HEK293T (cell line): Measurements from ENCODE around the gene CLDN19.

ENCODE experiments used
- CTCF ChIA-PET: fragments of 350-600 bp; formaldehyde crosslinking; extraction: SDS; loops from one replicate; lab custom pipeline; 2021; ENCODE audit warnings: antibody characterized with exemption, inconsistent platforms; lab: Yijun Ruan, JAX
- POLR2A ChIA-PET: fragments of 350-600 bp; formaldehyde crosslinking; extraction: SDS; loops from one replicate; lab custom pipeline; 2020; ENCODE audit warnings: antibody characterized with exemption, inconsistent platforms; lab: Yijun Ruan, JAX
- DNase-seq: peaks from one replicate; pipeline ENCODE4 v3.0.0; 2012; ENCODE audit warnings: mixed read lengths; ENCODE audit errors: extremely low spot score
- ARNT ChIP-seq: fragments of 450-650 bp; IDR thresholded peaks from 2 replicates; pipeline ENCODE4 v1.6.1; 2017; ENCODE audit warnings: mild to moderate bottlenecking
- BHLHE40 ChIP-seq: fragments of 450-650 bp; IDR thresholded peaks from 2 replicates; pipeline ENCODE4 v1.6.1; 2016; ENCODE audit warnings: mild to moderate bottlenecking, moderate library complexity, borderline replicate concordance
- CTBP1 ChIP-seq: fragments of 450-650 bp; IDR thresholded peaks from 2 replicates; pipeline ENCODE4 v1.6.1; 2016; ENCODE audit warnings: borderline replicate concordance
- ELF4 ChIP-seq: fragments of 450-650 bp; IDR thresholded peaks from 2 replicates; pipeline ENCODE4 v1.6.1; 2017; ENCODE audit warnings: antibody characterized with exemption
- FOXA1 ChIP-seq: fragments of 450-650 bp; IDR thresholded peaks from 2 replicates; pipeline ENCODE4 v1.6.1; 2016; ENCODE audit warnings: mild to moderate bottlenecking
- FOXK2 ChIP-seq: fragments of 450-650 bp; IDR thresholded peaks from 2 replicates; pipeline ENCODE4 v1.6.1; 2016; ENCODE audit warnings: mild to moderate bottlenecking
- FOXM1 ChIP-seq: fragments of 450-650 bp; IDR thresholded peaks from 2 replicates; pipeline ENCODE4 v1.6.1; 2017; ENCODE audit warnings: mild to moderate bottlenecking, borderline replicate concordance
- HDGF ChIP-seq: fragments of 450-650 bp; IDR thresholded peaks from 2 replicates; pipeline ENCODE4 v1.6.1; 2017; ENCODE audit warnings: antibody characterized with exemption, borderline replicate concordance
- L3MBTL2 ChIP-seq: fragments of 450-650 bp; conservative IDR thresholded peaks from 2 replicates; pipeline ENCODE4 v1.6.1; 2016; ENCODE audit warnings: mild to moderate bottlenecking
- LEF1 ChIP-seq: fragments of 450-650 bp; IDR thresholded peaks from 2 replicates; pipeline ENCODE4 v1.6.1; 2017; ENCODE audit warnings: mild to moderate bottlenecking, borderline replicate concordance
- NFRKB ChIP-seq: fragments of 450-650 bp; IDR thresholded peaks from 2 replicates; pipeline ENCODE4 v1.6.1; 2016; ENCODE audit warnings: mild to moderate bottlenecking, moderate library complexity
- SP1 ChIP-seq: fragments of 450-650 bp; IDR thresholded peaks from 2 replicates; pipeline ENCODE4 v1.6.1; 2017
- SUZ12 ChIP-seq: fragments of 450-650 bp; IDR thresholded peaks from 2 replicates; pipeline ENCODE4 v1.6.1; 2016; ENCODE audit warnings: mild to moderate bottlenecking
- TARDBP ChIP-seq: fragments of 450-650 bp; IDR thresholded peaks from 2 replicates; pipeline ENCODE4 v1.6.1; 2016
- ZNF384 ChIP-seq: fragments of 450-650 bp; IDR thresholded peaks from 2 replicates; pipeline ENCODE4 v1.6.1; 2016
- TF ChIP-seq, protein P1 (sequence below): fragments of 450-650 bp; IDR thresholded peaks from 2 replicates; pipeline ENCODE4 v1.6.1; 2016

CLDN19 gene, protein sequence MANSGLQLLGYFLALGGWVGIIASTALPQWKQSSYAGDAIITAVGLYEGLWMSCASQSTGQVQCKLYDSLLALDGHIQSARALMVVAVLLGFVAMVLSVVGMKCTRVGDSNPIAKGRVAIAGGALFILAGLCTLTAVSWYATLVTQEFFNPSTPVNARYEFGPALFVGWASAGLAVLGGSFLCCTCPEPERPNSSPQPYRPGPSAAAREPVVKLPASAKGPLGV

DNA sequence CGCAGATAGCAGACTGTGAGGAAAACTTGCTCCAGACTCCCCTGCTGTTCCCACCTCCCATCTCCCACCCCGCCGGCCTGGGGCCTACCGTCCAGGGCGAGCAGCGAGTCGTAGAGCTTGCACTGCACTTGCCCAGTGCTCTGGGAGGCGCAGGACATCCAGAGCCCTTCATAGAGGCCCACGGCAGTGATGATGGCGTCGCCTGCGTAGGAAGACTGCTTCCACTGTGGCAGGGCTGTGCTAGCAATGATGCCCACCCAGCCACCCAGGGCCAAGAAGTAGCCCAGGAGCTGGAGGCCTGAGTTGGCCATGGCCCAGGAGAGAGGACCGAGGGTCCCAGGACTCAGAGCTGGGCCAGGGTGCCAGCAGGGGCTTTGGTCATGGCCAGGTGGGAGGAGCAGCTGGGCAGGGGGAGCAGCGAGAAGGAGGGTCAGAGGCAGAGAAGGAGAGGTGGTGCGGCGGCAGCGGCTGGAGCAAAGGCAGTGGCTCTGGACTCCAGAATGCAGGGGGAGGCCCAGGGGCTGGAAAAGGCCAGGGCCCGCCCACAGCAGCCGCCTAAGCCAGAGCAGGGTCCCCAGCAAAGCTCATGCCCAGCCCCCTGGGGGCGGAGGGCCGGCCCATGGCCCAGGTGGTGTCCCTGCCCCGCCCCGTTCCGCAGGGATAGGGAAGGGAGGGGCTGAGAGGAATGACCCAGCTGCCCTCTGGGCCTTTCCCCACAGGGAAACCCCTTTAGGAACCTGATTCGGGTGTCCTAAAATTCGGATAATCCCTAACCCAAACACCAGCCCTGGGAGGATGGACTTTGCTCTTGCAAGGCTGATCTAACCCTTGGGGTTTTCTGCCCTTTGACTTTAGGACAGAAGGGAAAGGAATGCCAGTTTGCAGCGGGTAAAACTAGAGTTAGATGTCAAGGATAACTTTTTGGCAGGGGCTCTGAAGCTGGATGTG is at the start of gene CLDN19:
TSS of gene CLDN19 (minus strand) at position 484 of the 948 bp plus-strand sequence. CDS start at position 311, 173 bp downstream.
- CTCF ChIA-PET: interaction anchor here (0.9 kb wide), 1 partner anchor 18 kb away, joined by 3 read pairs; no protein-coding TSS in a partner anchor
- no peak for DNase-seq
- TF ChIP-seq FOXK2: no peak
- no peak for TF ChIP-seq TARDBP
- TF ChIP-seq LEF1: no peak
- TF ChIP-seq ARNT: no peak
- no peak for TF ChIP-seq NFRKB
- TF ChIP-seq SP1: no peak
- no peak for TF ChIP-seq BHLHE40
- TF ChIP-seq, protein P1, sequence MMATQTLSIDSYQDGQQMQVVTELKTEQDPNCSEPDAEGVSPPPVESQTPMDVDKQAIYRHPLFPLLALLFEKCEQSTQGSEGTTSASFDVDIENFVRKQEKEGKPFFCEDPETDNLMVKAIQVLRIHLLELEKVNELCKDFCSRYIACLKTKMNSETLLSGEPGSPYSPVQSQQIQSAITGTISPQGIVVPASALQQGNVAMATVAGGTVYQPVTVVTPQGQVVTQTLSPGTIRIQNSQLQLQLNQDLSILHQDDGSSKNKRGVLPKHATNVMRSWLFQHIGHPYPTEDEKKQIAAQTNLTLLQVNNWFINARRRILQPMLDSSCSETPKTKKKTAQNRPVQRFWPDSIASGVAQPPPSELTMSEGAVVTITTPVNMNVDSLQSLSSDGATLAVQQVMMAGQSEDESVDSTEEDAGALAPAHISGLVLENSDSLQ: no peak
- no peak for TF ChIP-seq FOXA1
- TF ChIP-seq FOXM1: no peak
- TF ChIP-seq CTBP1: no peak
- TF ChIP-seq ZNF384: no peak
- TF ChIP-seq HDGF: no peak
- no peak for TF ChIP-seq ELF4
- no peak for TF ChIP-seq SUZ12
- TF ChIP-seq L3MBTL2: no peak
- POLR2A ChIA-PET: interaction anchor here (1.1 to 1.7 kb wide), 2 partner anchors 27 to 58 kb away, joined by 4 to 7 read pairs; partner anchors contain the start of genes C1orf50, P3H1 and YBX1

DNA sequence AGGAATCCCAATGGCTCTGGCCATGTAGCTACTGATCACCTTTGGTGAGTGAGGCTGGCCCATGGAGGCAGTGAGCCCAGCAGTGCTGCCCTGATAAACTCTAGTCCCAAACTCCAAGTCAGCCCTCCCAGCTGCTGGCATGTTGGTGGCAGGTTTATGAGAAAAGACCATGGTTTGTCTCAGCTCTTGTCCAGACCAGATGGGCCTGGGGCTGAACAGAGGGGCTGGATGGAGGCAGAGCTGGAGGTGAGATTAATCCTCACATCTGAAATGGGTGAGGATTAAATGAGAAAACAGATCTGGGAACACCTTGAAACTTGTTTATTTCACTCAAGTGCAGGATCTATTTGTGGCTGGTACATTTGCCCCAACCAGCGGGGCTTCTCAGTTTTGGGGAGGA is 48.0 kb upstream of the CLDN19 start:
- ChIA-PET POLR2A (no interaction called here), CTCF (interaction anchor here (0.5 kb wide), 1 partner anchor 19 kb away, joined by 4 read pairs; no protein-coding TSS in a partner anchor)
- no peak for DNase-seq
- no peak for TF ChIP-seq TARDBP

DNA sequence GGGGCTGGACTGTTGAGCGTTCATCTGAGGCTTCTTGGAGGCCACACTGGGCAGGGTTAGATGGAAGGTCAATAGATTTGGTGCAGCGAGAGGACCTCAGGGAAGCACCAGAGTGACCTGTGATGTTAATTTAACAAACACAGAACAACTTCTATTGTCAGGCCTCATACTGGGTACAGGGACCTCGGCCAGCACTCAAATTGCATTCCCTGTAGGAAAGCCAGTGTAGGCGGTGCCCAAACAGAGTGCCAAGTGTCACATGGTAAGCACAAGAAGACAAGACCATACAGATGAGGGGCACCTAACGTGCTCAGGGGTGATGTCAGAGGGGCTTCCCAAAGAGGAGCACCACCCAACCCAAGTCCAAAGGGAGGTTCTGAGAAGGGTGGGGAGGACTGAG is 46.1 kb upstream of the CLDN19 start:
- DNase-seq: no peak
- POLR2A ChIA-PET: no interaction called here
- no peak for TF ChIP-seq FOXA1
- no peak for TF ChIP-seq LEF1
- no peak for TF ChIP-seq L3MBTL2
- no peak for TF ChIP-seq SUZ12
- TF ChIP-seq, protein P1: no peak
- no peak for TF ChIP-seq SP1
- TF ChIP-seq BHLHE40: no peak
- TF ChIP-seq ARNT: no peak
- no peak for TF ChIP-seq NFRKB
- no peak for TF ChIP-seq TARDBP
- CTCF ChIA-PET: no interaction called here

DNA sequence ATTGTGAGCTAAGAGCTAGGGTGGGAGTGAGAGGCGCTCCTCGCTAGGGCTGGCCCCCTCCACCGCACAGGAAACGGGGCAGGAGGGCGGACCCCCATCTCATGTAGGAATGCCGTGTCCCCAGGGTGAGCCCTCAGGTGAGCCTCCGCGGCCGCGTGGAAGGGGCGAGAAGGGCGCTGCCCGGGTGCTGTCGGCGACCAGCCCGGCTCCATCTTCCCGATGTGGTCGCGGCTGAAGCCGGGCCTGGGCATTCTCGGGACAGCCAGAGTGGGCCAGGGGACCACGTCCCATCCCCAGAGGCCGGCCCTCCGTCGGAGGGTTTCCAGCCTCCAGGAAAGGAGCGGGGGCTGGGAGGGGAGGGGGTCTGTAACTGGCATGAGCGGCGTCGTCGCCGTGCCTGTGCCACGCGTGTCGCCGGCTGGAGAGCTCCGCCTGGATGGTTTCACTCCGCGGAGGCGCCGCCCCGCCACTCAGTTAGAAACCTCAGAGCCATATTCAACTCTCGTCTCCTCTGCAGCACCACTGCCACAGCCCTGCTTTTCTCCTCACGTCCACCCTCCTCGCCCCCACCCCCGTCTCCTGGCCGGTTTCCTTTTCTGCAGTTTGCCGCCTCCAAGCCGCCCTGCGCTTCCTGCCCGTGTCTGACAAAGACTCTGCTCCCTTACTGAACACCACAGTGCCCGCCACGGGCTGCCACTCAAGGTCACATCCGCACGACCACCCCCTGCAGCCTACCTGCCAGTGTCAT is 45.1 kb upstream of the CLDN19 start, which contains the start of gene TMEM269:
TSS of gene TMEM269 (plus strand) at position 46 of the 748 bp plus-strand sequence. CDS start 4,903 bp downstream, outside the sequence.
- ChIA-PET CTCF (no interaction called here), POLR2A (no interaction called here)
- TF ChIP-seq CTBP1 (no peak), ZNF384 (no peak), ELF4 (no peak), TARDBP (no peak), BHLHE40 (no peak), FOXM1 (no peak), SP1 (no peak), LEF1 (no peak)
- no peak for DNase-seq

DNA sequence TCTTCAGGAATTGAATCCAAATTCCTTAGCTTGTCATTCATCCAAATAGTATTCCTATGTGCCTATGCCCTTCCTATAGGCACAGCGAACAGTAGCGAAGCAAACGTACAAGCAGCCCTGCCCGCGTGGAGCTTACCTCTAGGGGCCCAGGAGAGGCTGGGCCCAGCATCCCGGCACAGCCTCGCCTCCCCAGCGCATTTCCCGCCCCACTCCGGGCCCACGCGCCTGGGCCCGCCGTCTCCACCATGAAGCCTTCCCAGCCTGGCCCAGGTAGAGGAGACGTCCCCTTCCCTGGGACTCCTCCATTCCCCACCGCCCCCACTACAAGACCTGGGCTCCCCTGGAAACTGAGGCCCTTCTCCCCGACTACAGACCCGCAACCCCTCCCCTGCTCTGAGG is 44.5 kb upstream of the CLDN19 start:
- ChIA-PET CTCF (no interaction called here), POLR2A (interaction anchor here (1.0 kb wide), 1 partner anchor 17 kb away, joined by 5 read pairs; the partner anchor contains the start of genes C1orf50 and P3H1)
- DNase-seq: no peak

DNA sequence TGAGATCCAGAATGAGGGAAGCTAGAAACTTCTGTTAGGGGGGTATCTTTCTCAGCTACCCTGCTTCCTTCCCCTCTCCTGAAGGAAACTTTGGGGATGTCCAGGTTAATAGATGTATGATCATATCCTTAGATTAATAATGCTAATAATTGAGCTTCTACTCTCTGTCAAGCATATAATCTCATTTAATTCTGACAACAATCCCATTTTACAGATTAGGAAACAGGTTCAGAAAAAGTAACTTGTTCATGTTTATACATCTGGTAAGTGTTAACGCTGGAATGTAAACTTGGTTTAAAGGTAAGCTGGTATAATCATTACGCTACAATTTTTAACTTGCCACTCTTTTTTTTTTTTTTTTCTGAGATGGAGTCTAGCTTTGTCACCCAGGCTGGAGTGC is 43.1 kb upstream of the CLDN19 start:
- no peak for DNase-seq
- TF ChIP-seq, protein P1: no peak
- ChIA-PET CTCF (interaction anchor here (0.6 kb wide), 1 partner anchor 137 kb away, joined by 5 read pairs; no protein-coding TSS in a partner anchor), POLR2A (no interaction called here)

More for the DNA sequence above, 44.5 kb upstream of the CLDN19 start:
- no peak for TF ChIP-seq HDGF
